GM12878 (cell line): Measurements from ENCODE around the gene PPP6R1. TPM values are rescaled to one million over a fixed set of nuclear protein-coding genes. Genes with fewer than 3 reads are reported as not detected.
A peak's percentile ranks its signal among the peaks of the same experiment; 100 is the strongest.

ENCODE experiments used
- ATAC-seq: fragments of 200-7000 bp; cut with Tn5 transposase; 3 replicates; pipeline ENCODE4 v1.9.1; 2020; ENCODE audit warnings: mild to moderate bottlenecking, moderate library complexity
- BruUV-seq: library from RNA; stranded (reverse); fragments of 400-500 nt; replicated peaks from 2 replicates; lab custom pipeline; 2021; lab: Mats Ljungman, UMichigan
- CTCF ChIA-PET: fragments of 300-600 bp; sonication (Branson Sonifier 250); formaldehyde crosslinking; extraction: SDS; loops from one replicate; lab custom pipeline; 2021; ENCODE audit warnings: inconsistent platforms; lab: Yijun Ruan, JAX
- POLR2A ChIA-PET: fragments of 350-600 bp; formaldehyde crosslinking; extraction: SDS; loops from one replicate; lab custom pipeline; 2021; ENCODE audit warnings: inconsistent platforms; lab: Charles Lee
- RAD21 ChIA-PET: fragments of 300-600 bp; sonication (Branson Sonifier 250); formaldehyde crosslinking; loops from one replicate; lab custom pipeline; 2023; ENCODE audit warnings: antibody characterized with exemption; ENCODE audit not compliant: unreplicated experiment; lab: Charles Lee
- SMC1A ChIA-PET: fragments of 300-600 bp; sonication (Branson Sonifier 250); formaldehyde crosslinking; loops from one replicate; lab custom pipeline; 2023; ENCODE audit not compliant: unreplicated experiment, uncharacterized antibody; lab: Charles Lee
- DNase-seq: peaks from one replicate; pipeline ENCODE4 v3.0.0-alpha.2; 2011; ENCODE audit warnings: low read depth, low spot score
- FAIRE-seq: peaks from 3 replicates; lab custom pipeline; 2011; peaks lifted over from hg19 to GRCh38; lab: Jason Lieb, UNC
- H2AFZ ChIP-seq: 2 replicates; pipeline ENCODE4 v1.6.0; 2011; ENCODE audit warnings: low read depth, low read length, control low read depth; ENCODE audit not compliant: control insufficient read depth
- H3K27ac ChIP-seq: 2 replicates; pipeline ENCODE4 v1.5.1; 2011; ENCODE audit warnings: control low read depth; ENCODE audit not compliant: control insufficient read depth, insufficient read depth
- H3K27me3 ChIP-seq, 2 experiments: replicated peaks in 1 of 2; 2 replicates each; pipeline versions ENCODE4 v1.6.0 to v1.6.1; 2011; ENCODE audit warnings: low read length in 1 of 2; ENCODE audit not compliant: control insufficient read depth in 2 of 2, insufficient read depth in 2 of 2
- H3K36me3 ChIP-seq, 2 experiments: 2 replicates each; pipeline ENCODE4 v1.5.1; 2011; ENCODE audit warnings: low read length in 1 of 2; ENCODE audit not compliant: control insufficient read depth in 2 of 2, insufficient read depth in 2 of 2
- H3K4me1 ChIP-seq: 2 replicates; pipeline ENCODE4 v1.6.1; 2011; ENCODE audit warnings: mild to moderate bottlenecking, low read length, moderate library complexity, mixed read lengths; ENCODE audit not compliant: control insufficient read depth, insufficient read depth
- H3K4me2 ChIP-seq: 2 replicates; pipeline ENCODE4 v1.6.0; 2011; ENCODE audit warnings: control low read depth; ENCODE audit not compliant: control insufficient read depth, insufficient read depth
- H3K4me3 ChIP-seq: fragments of 200-600 bp; sonication (generic); 2 replicates; pipeline ENCODE4 v1.5.1; 2016
- H3K79me2 ChIP-seq: 2 replicates; pipeline ENCODE4 v1.6.0; 2011; ENCODE audit warnings: low read length; ENCODE audit not compliant: control insufficient read depth, insufficient read depth
- H3K9ac ChIP-seq: 2 replicates; pipeline ENCODE4 v1.8.0; 2011; ENCODE audit warnings: low read length, control low read depth, mixed read lengths; ENCODE audit not compliant: control insufficient read depth, insufficient read depth
- H3K9me3 ChIP-seq: replicated peaks from 3 replicates; pipeline ENCODE4 v1.5.1; 2011; ENCODE audit warnings: mild to moderate bottlenecking, low read length; ENCODE audit not compliant: control insufficient read depth, insufficient read depth
- H4K20me1 ChIP-seq: 2 replicates; pipeline ENCODE4 v1.6.0; 2011; ENCODE audit not compliant: control insufficient read depth, insufficient read depth
- CTCF ChIP-seq, 3 experiments: IDR thresholded peaks in 2 of 3; conservative IDR thresholded peaks in 1 of 3; 2 replicates each; pipeline ENCODE4 v1.5.1; 2011; ENCODE audit warnings: low read depth in 3 of 3, low read length in 3 of 3, mild to moderate bottlenecking in 3 of 3, control low read depth in 2 of 3, moderate library complexity in 2 of 3, inconsistent platforms in 1 of 3, mixed read lengths in 1 of 3; ENCODE audit not compliant: control insufficient read depth in 2 of 3, insufficient read depth in 1 of 3; ENCODE audit errors: extremely low read depth in 1 of 3
- ELK1 ChIP-seq: IDR thresholded peaks from 2 replicates; pipeline ENCODE4 v1.6.1; 2012; ENCODE audit warnings: low read depth, low read length, improper control_type of control experiment
- KLF5 ChIP-seq: fragments of 450-650 bp; IDR thresholded peaks from 2 replicates; pipeline ENCODE4 v1.6.1; 2014; ENCODE audit warnings: mild to moderate bottlenecking; ENCODE audit not compliant: partially characterized antibody
- MEF2A ChIP-seq: IDR thresholded peaks from 2 replicates; pipeline ENCODE4 v1.6.1; 2011; ENCODE audit warnings: low read depth, mild to moderate bottlenecking, low read length, moderate library complexity; ENCODE audit not compliant: insufficient read depth
- POLR2A ChIP-seq: IDR thresholded peaks from 2 replicates; pipeline ENCODE4 v1.6.1; 2011; ENCODE audit warnings: low read depth, mild to moderate bottlenecking, low read length
- SIN3A ChIP-seq: IDR thresholded peaks from 2 replicates; pipeline ENCODE4 v1.6.1; 2012; ENCODE audit warnings: low read depth, low read length, improper control_type of control experiment
- SMAD1 ChIP-seq: fragments of 450-650 bp; IDR thresholded peaks from 2 replicates; pipeline ENCODE4 v1.6.1; 2018; ENCODE audit warnings: mild to moderate bottlenecking, low read depth; ENCODE audit not compliant: partially characterized antibody
- WRNIP1 ChIP-seq: IDR thresholded peaks from 2 replicates; pipeline ENCODE4 v1.6.1; 2011; ENCODE audit warnings: low read depth, low read length, improper control_type of control experiment, borderline replicate concordance
- YBX1 ChIP-seq: fragments of 450-650 bp; IDR thresholded peaks from 2 replicates; pipeline ENCODE4 v1.6.1; 2016; ENCODE audit warnings: antibody characterized with exemption
- WGBS: methylation state at CpG from one replicate; pipeline ENCODE4 v1.1.6; 2016; ENCODE audit warnings: low lambda C conversion rate; ENCODE audit not compliant: insufficient replicate concordance, insufficient coverage; ENCODE audit errors: missing lambda C conversion rate; 5-methylcytosine and 5-hydroxymethylcytosine counted together
- in situ Hi-C: fragments of 300-500 bp; cut with MboI; formaldehyde crosslinking; loops from 9 replicates; pipeline ENCODE4 v1.14.3; 2018; ENCODE audit warnings: mixed read lengths
- intact Hi-C: fragments of 100-400 bp; cut with micrococcal nuclease; formaldehyde crosslinking; loops from one replicate; pipeline ENCODE4 v1.14.2; 2022; ENCODE audit not compliant: unreplicated experiment
- polyA plus RNA-seq, 11 experiments: library from polyadenylated mRNA; depleted of rRNA in 4 of 11; unstranded in 6 of 11; stranded (reverse) in 5 of 11; fragments of >200 nt; fragmentation: Nextera tagmentation in 4 of 11; fragmentation: Illumina TruSeq in 1 of 11; extraction: Ambion mirVana in 4 of 11; extraction: Trizol in 1 of 11; gene quantifications; 1 replicate in 1 of 11; 2 replicates in 10 of 11; pipeline versions ENCODE4 v1.2.1 to v1.2.3, GENCODE V29; 2011 to 2016; ENCODE audit warnings: inconsistent platforms in 2 of 11, missing spikeins in 2 of 11, low read depth in 1 of 11
- total RNA-seq, 4 experiments: library from RNA; depleted of rRNA in 3 of 4; stranded (reverse); fragments of >200 nt in 3 of 4; fragmentation: Illumina TruSeq in 1 of 4; extraction: Trizol in 1 of 4; gene quantifications; 2 replicates each; pipeline versions ENCODE4 v1.2.1 to v1.2.3, GENCODE V29; 2013 to 2021

Gene PPP6R1
- total and polyA plus RNA-seq, 10 of the 15 experiments (the other 5 are each of a cell fraction or from before 2014, with no cell fraction given), result 0.80 to 173 (median 63.7) TPM

- TF ChIP-seq ELK1, result no peak
- no peak for TF ChIP-seq MEF2A
- no peak for TF ChIP-seq YBX1
- TF ChIP-seq SMAD1, result no peak
These were observed 3.0 kb downstream of the PPP6R1 start (continued) for GRCh38 chr19:55255618-55256423.

GRCh38 chr19:55254625-55254977 is 4.2 kb downstream of the PPP6R1 start:
- Histone ChIP-seq H3K9me3 (no peaks in the 10 kb centered on the region), H3K9ac (peak overlapping the region; percentile 93), H3K4me3 (peak overlapping the region; percentile 100), H3K36me3 (peaks cover 7 to 8% of the 10 kb centered on the region in 2 experiments; a peak in 3 of 4 replicates), H3K27ac (peak overlapping the region; percentile 91), H3K4me2 (peak overlapping the region; percentile 96), H3K4me1 (peaks cover 29% of the 10 kb centered on the region), H2AFZ (no peak overlapping the region), H3K27me3 (no peaks in the 10 kb centered on the region), H3K79me2 (peaks cover 93% of the 10 kb centered on the region), H4K20me1 (peaks cover 11% of the 10 kb centered on the region)
- ATAC-seq, result no peak
- no peak for DNase-seq
- 0% methylated on average over 5 of the region's 6 CpGs for WGBS
- ChIA-PET CTCF (interaction anchor here (0.5 to 4.4 kb wide), 10 partner anchors 26 to 378 kb away, joined by 3 to 25 read pairs (median 4); partner anchors contain the start of gene HSPBP1), POLR2A (interaction anchor here (0.6 to 5.7 kb wide), 10 partner anchors 24 to 638 kb away, joined by 3 to 86 read pairs (median 4); partner anchors contain the start of genes HSPBP1, KMT5C, TMEM238 and UBE2S), RAD21 (interaction anchor here (0.9 to 6.0 kb wide), 9 partner anchors 22 to 388 kb away, joined by 3 to 46 read pairs (median 10); partner anchors contain the start of genes HSPBP1, KMT5C and TMEM238), SMC1A (interaction anchor here (0.8 to 5.3 kb wide), 8 partner anchors 11 to 128 kb away, joined by 3 to 68 read pairs (median 6); partner anchors contain the start of genes HSPBP1 and KMT5C)
- intact Hi-C loops, result loop anchor here (10.0 kb wide), 1 partner anchor 130 kb away; the partner anchor contains the start of genes RPL28 and TMEM238
- no TSS peak for BruUV-seq
- no peak for FAIRE-seq
- in situ Hi-C loops, result no loop called here
- TF ChIP-seq KLF5, result no peak
- TF ChIP-seq CTCF (IDR thresholded peaks at IDR 0.05 in 2 of 3, conservative IDR thresholded peaks at IDR 0.05 in 1 of 3; ENCODE audit: control insufficient read depth in 2 of 3, extremely low read depth in 1 of 3, insufficient read depth in 1 of 3, low read depth in 3 of 3, low read length in 3 of 3), result 0 out of 6 replicates have a peak, but pooled peaks of 1 of the 3 experiments have one; percentile 0
- 0 out of 2 replicates have a peak, but pooled peaks have one; percentile 22 for TF ChIP-seq SIN3A
- no peak for TF ChIP-seq WRNIP1
- TF ChIP-seq POLR2A, result peak; percentile 6; the same call in 1 of the 2 replicates
